ENCODE data around the gene CERS5.

CERS5 gene

GRCh38 chr12:50132505-50133135, 34.5 kb downstream of the CERS5 start:
- peak in 1 of 2 experiments; percentile 23 for DNase-seq (ENCODE audit: low read depth in 2 of 2)

DNA sequence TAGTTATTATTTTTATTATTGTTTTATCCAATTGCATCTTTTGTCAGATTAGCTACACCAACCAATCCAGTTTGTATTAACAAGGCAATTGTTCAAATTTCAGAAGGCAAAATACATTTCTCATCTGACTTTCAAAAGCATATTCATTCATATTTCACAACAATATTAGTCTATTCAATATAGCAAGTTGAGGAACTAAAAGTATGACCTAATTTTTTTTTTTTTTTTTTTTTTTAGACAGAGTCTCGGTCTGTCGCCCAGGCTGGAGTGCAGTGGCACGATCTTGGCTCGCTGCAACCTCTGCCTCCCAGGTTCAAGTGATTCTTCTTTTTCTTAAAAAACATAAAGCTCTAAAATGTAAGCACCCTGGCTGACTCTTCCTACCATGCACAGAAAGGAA, 37.9 kb downstream of the CERS5 start:
- no peak for DNase-seq (ENCODE audit: low read depth in 2 of 2)

GRCh38 chr12:50127546-50127945, 39.6 kb downstream of the CERS5 start:
- no peak for DNase-seq (ENCODE audit: low read depth in 2 of 2)

DNA sequence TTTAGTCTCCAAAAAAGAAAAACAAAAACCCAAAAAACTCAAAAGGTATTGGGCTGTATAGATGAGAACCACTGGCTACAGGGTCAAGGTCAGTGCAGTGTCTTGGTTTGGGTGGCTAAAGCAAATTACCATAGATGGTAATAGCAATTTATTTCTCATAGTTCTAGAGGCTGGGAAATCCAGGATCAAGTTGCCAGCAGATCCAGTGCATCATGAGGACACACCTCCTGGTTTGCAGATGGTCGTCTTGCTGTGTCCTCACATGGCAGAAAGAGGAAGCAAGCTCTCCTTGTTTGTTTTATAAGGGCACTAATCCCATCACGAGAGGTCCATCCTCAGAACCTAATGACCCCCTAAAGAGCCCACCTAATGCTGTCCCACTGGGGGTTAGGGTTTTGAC, 44.0 kb downstream of the CERS5 start:
- no peak for DNase-seq (ENCODE audit: low read depth in 2 of 2)

- no peak for DNase-seq (ENCODE audit: low read depth in 2 of 2)
Measured at GRCh38 chr12:50121641-50122040, 45.5 kb downstream of the CERS5 start.

- DNase-seq (ENCODE audit: low read depth in 2 of 2), result no peak
Measured at GRCh38 chr12:50120953-50121352, 46.2 kb downstream of the CERS5 start.

GRCh38 chr12:50120521-50120920, 46.6 kb downstream of the CERS5 start:
- no peak for DNase-seq (ENCODE audit: low read depth in 2 of 2)

- DNase-seq (ENCODE audit: low read depth in 2 of 2), result no peak
Measured at GRCh38 chr12:50119387-50119786, 47.8 kb downstream of the CERS5 start.

DNA sequence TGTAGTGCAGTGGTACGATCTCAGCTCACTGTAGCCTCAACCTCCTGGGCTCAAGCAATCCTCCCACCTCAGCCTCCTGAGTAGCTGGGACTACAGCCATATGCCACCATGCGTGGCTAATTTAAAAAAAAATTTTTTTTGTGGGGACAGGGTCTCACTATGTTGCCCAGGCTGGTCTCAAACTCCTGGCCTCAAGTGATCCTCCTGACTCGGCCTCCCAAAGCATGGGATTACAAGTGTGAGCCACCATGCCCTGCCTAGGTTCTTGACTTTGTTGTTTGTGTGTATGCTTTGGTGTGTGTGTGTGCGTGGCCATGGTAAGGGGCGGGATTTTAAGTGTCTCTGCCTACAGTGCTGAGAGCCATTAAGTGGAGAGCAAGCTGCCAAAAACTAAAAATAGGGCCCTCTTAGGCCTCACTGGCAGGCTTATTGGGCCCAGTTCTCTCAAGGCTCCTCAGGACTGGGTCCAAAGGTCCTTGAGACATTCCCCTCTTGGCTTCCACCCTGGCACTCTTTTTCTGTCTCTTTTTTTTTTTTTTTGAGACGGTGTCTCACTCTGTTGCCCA, 50.0 kb downstream of the CERS5 start:
- no peak for DNase-seq (ENCODE audit: low read depth in 2 of 2)

- no peak for DNase-seq (ENCODE audit: low read depth in 2 of 2)
Measured at GRCh38 chr12:50112456-50113218, 54.5 kb downstream of the CERS5 start.

DNA sequence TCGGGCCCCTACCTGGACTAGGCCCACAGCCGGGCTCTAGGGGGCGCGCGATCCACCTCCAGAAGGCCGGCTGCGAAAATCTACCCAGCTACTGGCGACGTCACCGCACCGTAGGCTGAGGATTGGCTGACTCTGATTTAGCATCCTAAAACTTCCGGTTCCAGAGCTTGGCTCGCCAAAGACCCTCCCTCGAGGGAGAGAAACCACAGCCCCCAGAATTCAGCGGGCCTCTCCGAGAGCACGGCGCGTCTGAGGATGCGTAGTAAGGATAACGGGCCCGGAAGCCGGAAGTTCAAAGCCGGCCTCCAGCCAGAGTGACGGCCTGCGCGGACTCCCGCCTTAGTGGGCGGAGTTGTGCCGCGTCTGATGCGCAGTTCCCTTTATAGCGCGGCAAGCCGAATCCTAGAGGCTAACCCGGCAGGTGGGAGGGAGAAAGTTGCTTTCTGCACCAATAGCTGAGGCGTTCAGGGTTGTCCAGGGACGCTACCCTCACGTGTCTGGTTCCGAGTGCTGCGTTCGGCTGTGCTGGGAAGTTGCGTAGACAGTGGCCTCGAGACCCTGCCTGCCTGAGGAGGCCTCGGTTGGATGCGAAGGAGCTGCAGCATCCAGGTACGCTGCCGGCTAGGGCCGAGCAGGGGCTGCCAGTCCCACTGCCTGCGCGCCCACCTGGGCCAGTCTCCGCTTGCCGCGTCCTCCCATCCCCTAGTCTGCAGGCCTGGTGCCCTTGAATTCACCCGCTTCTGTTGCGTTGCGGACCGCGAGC, 55.3 kb downstream of the CERS5 start, which contains the start of gene COX14:
Gene COX14, plus strand, starts transcription at position 544 of the 763 bp plus-strand sequence. CDS start 7,808 bp downstream, outside the sequence.
- peak; percentile 99 for DNase-seq (ENCODE audit: low read depth in 2 of 2)

DNA sequence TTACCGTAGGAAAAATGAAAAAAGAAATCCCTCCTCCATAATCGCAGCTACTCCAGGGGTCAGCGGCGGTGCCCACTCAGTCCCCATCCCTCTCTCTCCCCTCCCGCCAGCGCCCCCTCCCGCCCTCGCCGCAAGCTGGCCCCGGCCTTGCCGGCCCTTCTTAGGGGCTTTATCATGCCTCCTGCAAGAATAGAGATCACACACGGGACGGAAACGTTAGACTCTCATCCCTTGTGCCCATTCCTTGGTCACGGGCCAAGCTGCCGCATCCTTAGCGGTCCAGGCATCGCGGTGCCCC, 55.8 kb downstream of the CERS5 start:
- DNase-seq (ENCODE audit: low read depth in 2 of 2), result no peak

DNA sequence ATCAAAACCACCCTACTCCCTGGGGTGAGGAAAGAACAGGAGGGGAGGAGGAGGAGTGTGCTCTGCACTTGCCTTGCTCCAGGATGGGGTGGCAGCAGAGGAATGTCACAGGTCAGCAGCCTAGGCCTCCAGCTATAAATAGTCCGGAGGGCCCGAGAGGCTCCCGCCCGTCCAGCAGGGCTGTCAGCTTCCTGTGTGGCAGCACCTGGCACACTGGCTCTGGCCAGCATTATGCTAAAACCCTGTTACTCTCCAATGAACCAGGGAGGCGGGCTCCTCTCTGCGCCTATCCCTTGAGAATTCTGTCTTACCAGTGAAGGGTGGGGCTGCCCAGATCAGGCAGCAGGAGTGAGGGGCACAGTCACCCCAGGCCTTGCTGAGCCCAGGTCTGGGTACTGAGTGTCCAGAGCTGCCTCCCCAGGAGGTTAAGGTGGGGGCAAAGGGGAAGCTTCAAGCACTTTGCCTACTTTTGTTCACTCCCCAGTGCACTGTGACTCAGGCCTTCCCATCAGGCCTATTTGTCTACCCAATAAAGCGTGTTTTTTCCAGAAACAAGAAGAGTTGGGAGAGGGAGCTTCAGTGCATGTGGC, 56.3 kb downstream of the CERS5 start:
- no peak for DNase-seq (ENCODE audit: low read depth in 2 of 2)

DNA sequence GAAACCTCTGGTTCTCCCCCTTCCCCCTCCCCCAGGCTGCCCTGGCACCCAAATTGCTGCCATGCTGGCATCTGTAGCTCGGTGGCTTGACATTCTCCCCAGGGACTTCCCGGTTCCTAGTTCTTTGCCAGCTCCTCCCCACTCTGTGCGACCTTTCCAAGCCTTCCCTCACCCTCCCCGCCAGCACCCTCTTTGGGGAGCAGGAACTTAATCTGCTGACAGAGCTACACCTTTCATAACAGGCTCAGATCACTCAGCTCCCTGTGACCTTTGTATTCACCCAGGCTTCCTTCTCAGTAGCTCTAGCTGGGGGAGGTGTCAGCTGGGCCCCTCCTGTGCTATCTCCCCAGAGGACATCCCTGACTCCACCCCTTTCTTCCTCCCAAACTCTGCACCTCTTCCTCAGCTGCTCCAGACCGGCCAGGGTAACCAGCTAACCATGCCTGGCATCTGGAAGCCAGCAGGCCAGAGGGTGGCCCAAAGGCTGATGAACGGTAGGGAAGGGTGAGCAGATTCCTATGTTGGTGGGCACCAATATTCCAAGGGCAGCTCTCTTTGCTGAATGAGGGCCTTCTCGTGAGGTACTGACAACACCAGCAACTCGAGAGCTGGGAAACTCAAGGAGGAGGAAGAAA, 56.9 kb downstream of the CERS5 start:
- no peak for DNase-seq (ENCODE audit: low read depth in 2 of 2)

DNA sequence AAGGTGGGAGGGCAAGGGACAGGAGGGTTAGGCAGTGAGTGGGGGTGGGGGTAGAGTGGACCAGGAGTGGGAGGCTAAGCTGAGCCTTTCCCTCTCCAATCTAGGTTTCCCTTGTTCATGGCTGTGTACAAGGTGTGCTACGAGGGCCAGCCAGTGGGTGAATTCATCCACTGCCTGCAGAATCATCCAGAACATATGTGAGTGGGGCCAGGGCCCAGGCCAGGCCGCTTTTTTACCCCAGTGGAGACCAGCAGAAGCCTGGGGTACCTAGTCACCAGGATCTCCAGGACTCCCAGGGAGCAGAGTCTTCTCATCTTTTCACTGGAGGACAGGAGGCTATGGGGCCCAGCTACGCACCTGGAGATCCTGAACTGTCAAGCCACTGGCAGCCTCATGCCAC, 57.9 kb downstream of the CERS5 start:
- no peak for DNase-seq (ENCODE audit: low read depth in 2 of 2)

DNA sequence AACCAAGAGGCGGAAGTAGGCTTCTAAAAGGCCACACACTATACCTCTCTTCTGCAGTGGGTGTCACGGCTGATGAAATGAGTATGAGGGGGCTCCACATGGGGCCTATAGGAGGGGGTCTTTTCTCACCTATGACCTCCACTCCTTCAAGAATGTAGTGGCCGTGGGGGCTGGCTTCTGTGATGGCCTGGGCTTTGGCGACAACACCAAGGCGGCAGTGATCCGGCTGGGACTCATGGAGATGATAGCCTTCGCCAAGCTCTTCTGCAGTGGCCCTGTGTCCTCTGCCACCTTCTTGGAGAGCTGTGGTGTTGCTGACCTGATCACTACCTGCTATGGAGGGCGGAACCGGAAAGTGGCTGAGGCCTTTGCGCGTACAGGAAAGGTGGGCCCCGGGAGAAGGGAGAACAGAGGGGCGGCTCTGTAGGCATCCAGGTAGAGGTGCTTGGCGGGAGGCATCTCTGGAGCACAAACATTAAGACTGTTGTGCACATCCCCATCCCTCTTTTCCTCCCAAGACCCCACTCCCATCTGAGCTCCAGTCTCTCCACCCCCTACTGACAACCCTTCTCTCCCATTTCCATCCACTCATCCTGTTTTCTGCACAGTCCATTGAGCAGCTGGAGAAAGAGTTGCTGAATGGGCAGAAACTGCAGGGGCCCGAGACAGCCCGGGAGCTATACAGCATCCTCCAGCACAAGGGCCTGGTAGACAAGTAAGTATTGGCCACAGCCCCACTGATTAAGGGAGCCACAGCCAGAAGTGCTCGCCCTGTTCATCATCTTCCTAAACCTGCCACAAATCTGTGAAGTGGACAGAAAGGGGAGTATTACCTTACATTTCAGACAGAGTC, 59.5 kb downstream of the CERS5 start:
- DNase-seq (ENCODE audit: low read depth in 2 of 2), result no peak

GRCh38 chr12:50106907-50107306, 60.3 kb downstream of the CERS5 start:
- DNase-seq (ENCODE audit: low read depth in 2 of 2), result no peak

DNA sequence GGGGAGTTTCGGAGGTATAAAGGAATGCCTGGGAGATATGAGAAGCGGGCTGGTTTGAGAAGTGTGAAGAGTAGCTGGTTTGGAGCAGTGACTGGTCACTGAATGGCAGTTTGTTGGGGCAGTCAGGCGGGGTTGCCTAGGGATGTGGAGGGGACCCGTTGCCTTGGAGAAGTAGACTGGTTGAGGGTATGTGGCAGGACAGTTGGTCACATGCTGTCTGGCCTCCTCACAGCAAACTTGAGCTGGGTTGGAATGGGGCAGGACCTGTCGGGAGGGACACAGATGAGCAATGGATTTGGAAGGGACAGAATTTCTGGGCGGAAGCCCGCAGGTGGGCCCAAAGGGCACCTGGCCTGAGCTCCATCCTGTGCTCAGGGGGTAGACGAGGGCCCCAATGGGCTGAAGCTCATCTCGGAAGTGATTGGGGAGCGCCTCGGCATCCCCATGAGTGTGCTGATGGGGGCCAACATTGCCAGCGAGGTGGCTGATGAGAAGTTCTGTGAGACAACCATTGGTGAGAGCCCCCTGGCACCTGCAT, 61.2 kb downstream of the CERS5 start:
- no peak for DNase-seq (ENCODE audit: low read depth in 2 of 2)

- no peak for DNase-seq (ENCODE audit: low read depth in 2 of 2)
Measured at GRCh38 chr12:50104417-50105366, 62.5 kb downstream of the CERS5 start.
